Stimulated activated CD4-positive, alpha-beta T cell treated with anti-CD3 and anti-CD28 coated beads, Interleukin-15, amount 100 ng/mL, for 1 hour (primary cell): ENCODE results near the gene INPP4A.

ENCODE experiments used
- DNase-seq, 2 donors: peaks; one replicate each; pipeline ENCODE4 v3.0.0-alpha.2; 2020; ENCODE audit warnings: low read depth in 1 of 2, low spot score in 1 of 2

The INPP4A gene

GRCh38 chr2:98474979-98475632 lies 30.4 kb downstream of the INPP4A start:
- DNase-seq, result no peak

GRCh38 chr2:98476192-98476868 lies 31.7 kb downstream of the INPP4A start:
- DNase-seq, result no peak

GRCh38 chr2:98477036-98477435 lies 32.4 kb downstream of the INPP4A start:
- no peak for DNase-seq

GRCh38 chr2:98477506-98477905 lies 32.8 kb downstream of the INPP4A start:
- DNase-seq, result no peak

- DNase-seq, result no peak
Measured at GRCh38 chr2:98478088-98478551, 33.5 kb downstream of the INPP4A start.

GRCh38 chr2:98478907-98479306 lies 34.2 kb downstream of the INPP4A start:
- no peak for DNase-seq

- DNase-seq, result no peak
Measured at GRCh38 chr2:98479371-98479770, 34.7 kb downstream of the INPP4A start.

GRCh38 chr2:98479959-98480524 lies 35.4 kb downstream of the INPP4A start:
- DNase-seq, result no peak

- no peak for DNase-seq
Measured at GRCh38 chr2:98480598-98480997, 35.9 kb downstream of the INPP4A start.

- DNase-seq, result no peak
Measured at GRCh38 chr2:98482362-98482761, 37.7 kb downstream of the INPP4A start.

- no peak for DNase-seq
Measured at GRCh38 chr2:98483257-98483861, 38.7 kb downstream of the INPP4A start.

- no peak for DNase-seq
Measured at GRCh38 chr2:98484121-98484557, 39.5 kb downstream of the INPP4A start.

- DNase-seq, result no peak
Measured at GRCh38 chr2:98484652-98485452, 40.2 kb downstream of the INPP4A start.

GRCh38 chr2:98485453-98485755 lies 40.7 kb downstream of the INPP4A start:
- no peak for DNase-seq

- DNase-seq, result no peak
Measured at GRCh38 chr2:98486374-98486981, 41.8 kb downstream of the INPP4A start.

- DNase-seq, result no peak
Measured at GRCh38 chr2:98487101-98487805, 42.6 kb downstream of the INPP4A start.

GRCh38 chr2:98487806-98488189 lies 43.1 kb downstream of the INPP4A start:
- DNase-seq, result no peak

- DNase-seq, result no peak
Measured at GRCh38 chr2:98488252-98488651, 43.6 kb downstream of the INPP4A start.

GRCh38 chr2:98489486-98489885 lies 44.8 kb downstream of the INPP4A start:
- DNase-seq, result no peak
